Neural progenitor cell (in vitro differentiated cells): ENCODE measurements around the gene TNFSF13B. TPM values are rescaled to one million over a fixed set of nuclear protein-coding genes. Genes with fewer than 3 reads are reported as not detected.
A peak's percentile ranks its signal among the peaks of the same experiment; 100 is the strongest.

Experiments
- DNase-seq: peaks from one replicate; pipeline ENCODE4 v3.0.0-alpha.2; 2016; ENCODE audit warnings: low spot score
- H2AFZ ChIP-seq: fragments of 200-600 bp; sonication (generic); replicated peaks from 2 replicates; pipeline ENCODE4 v1.6.1; 2016; ENCODE audit warnings: antibody characterized with exemption
- H3F3A ChIP-seq: fragments of 200-600 bp; sonication (generic); 2 replicates; pipeline ENCODE4 v1.6.1; 2016; ENCODE audit warnings: antibody characterized with exemption, low read depth
- H3K27ac ChIP-seq: fragments of 200-600 bp; sonication (generic); 2 replicates; pipeline ENCODE4 v1.5.1; 2016; ENCODE audit warnings: mild to moderate bottlenecking
- H3K27me3 ChIP-seq: fragments of 200-600 bp; sonication (generic); 2 replicates; pipeline ENCODE4 v1.6.1; 2016; ENCODE audit warnings: mild to moderate bottlenecking, moderate library complexity
- H3K36me3 ChIP-seq: fragments of 200-600 bp; sonication (generic); 2 replicates; pipeline ENCODE4 v1.5.1; 2016
- H3K4me1 ChIP-seq: fragments of 200-600 bp; sonication (generic); 2 replicates; pipeline ENCODE4 v1.6.1; 2016; ENCODE audit warnings: mixed run types
- H3K4me2 ChIP-seq: fragments of 200-600 bp; sonication (generic); 2 replicates; pipeline ENCODE4 v1.6.1; 2016
- H3K4me3 ChIP-seq: fragments of 200-600 bp; sonication (generic); 2 replicates; pipeline ENCODE4 v1.5.1; 2016
- H3K79me2 ChIP-seq: fragments of 200-600 bp; sonication (generic); 2 replicates; pipeline ENCODE4 v1.6.1; 2016; ENCODE audit warnings: low read depth
- H3K9ac ChIP-seq: fragments of 200-600 bp; sonication (generic); 2 replicates; pipeline ENCODE4 v1.6.1; 2016
- H3K9me3 ChIP-seq: fragments of 200-600 bp; sonication (generic); 2 replicates; pipeline ENCODE4 v1.5.1; 2016; ENCODE audit warnings: low read depth
- H4K20me1 ChIP-seq: fragments of 200-600 bp; sonication (generic); 2 replicates; pipeline ENCODE4 v1.6.1; 2016; ENCODE audit warnings: low read depth
- H3K27ac Mint-ChIP-seq: 3 replicates; pipeline ENCODE4 v1.8.0; 2021; ENCODE audit warnings: mixed read lengths
- H3K27me3 Mint-ChIP-seq: 2 replicates; pipeline ENCODE4 v1.8.0; 2022; ENCODE audit warnings: low read depth, mild to moderate bottlenecking, inconsistent platforms, moderate library complexity, mixed read lengths; ENCODE audit not compliant: insufficient read depth
- H3K36me3 Mint-ChIP-seq: 3 replicates; pipeline ENCODE4 v1.8.0; 2021; ENCODE audit warnings: mixed read lengths
- H3K4me1 Mint-ChIP-seq: 3 replicates; pipeline ENCODE4 v1.8.0; 2021; ENCODE audit warnings: mixed read lengths
- H3K4me3 Mint-ChIP-seq: 3 replicates; pipeline ENCODE4 v1.8.0; 2021; ENCODE audit warnings: mild to moderate bottlenecking, moderate library complexity, mixed read lengths
- H3K9me3 Mint-ChIP-seq: 3 replicates; pipeline ENCODE4 v1.8.0; 2020; ENCODE audit warnings: mixed read lengths
- EZH2 ChIP-seq: fragments of 200-600 bp; sonication (generic); IDR thresholded peaks from 2 replicates; pipeline ENCODE4 v1.6.1; 2017; ENCODE audit warnings: antibody characterized with exemption, mild to moderate bottlenecking, moderate library complexity
- EZH2phosphoT487 ChIP-seq: fragments of 200-600 bp; sonication (generic); IDR thresholded peaks from 2 replicates; pipeline ENCODE4 v1.6.1; 2017; ENCODE audit warnings: antibody characterized with exemption
- total RNA-seq: library from RNA; depleted of rRNA; stranded (reverse); fragments of >200 nt; gene quantifications from 2 replicates; pipeline ENCODE4 v1.2.3, GENCODE V29; 2015; ENCODE audit warnings: low replicate concordance
- TF ChIP-seq, protein P1 (sequence below): fragments of 200-600 bp; sonication (generic); IDR thresholded peaks from 2 replicates; pipeline ENCODE4 v1.5.1; 2017; ENCODE audit warnings: antibody characterized with exemption, mild to moderate bottlenecking

TNFSF13B gene
- total RNA-seq, 1 donor from 2014 or later = 0.45 TPM

DNA sequence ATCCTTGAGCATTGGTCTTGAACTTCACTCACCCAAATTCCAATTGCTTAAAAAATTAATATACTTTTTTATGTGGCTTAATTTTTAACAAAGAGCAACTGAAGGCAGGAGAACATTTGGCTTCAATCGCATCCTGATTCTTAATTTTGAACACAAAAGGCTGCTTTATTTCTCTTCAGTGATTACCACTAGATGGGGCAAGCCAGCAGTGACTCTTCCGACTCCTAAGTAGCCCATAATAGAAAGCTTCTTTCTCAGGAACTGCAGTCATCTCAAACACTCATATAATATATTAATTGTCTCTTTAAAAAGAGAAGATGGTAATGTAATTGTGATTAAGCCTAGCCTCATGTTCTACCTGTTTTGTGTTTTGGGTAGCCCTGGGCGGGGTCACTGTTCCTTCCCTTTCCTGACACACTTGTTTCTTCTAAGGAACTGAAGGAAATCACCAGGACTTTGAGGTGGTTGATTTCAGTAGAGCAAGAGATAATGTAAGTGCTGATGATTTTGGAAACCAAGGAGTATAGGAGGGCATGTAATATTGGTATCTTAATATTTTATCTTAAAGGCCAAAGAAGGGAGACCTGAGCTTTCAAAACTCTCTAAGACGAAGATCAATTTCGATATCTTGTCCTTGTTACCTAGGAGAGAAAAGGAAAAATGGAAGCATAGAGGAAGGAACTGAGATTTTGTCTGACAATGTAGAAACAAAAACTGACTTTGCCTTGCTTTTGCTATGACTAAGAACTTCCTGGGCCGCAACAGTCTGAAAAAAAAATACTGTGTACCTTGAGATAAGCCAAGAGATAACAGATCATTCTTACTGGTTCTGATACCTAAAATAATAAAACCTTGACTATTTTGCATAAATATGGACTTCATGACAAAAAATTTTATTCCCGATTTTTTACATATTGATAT lies 73.1 kb downstream of the TNFSF13B start:
- peak; percentile 58 for DNase-seq
- no peaks in the 10 kb centered on the region for H3K36me3 Mint-ChIP-seq
- H3K4me2 ChIP-seq = no peak overlapping the region
- no peak overlapping the region for H3K27ac ChIP-seq
- H3K4me3 Mint-ChIP-seq = no peak overlapping the region
- no peaks in the 10 kb centered on the region for H3K4me1 ChIP-seq
- TF ChIP-seq, protein P1, sequence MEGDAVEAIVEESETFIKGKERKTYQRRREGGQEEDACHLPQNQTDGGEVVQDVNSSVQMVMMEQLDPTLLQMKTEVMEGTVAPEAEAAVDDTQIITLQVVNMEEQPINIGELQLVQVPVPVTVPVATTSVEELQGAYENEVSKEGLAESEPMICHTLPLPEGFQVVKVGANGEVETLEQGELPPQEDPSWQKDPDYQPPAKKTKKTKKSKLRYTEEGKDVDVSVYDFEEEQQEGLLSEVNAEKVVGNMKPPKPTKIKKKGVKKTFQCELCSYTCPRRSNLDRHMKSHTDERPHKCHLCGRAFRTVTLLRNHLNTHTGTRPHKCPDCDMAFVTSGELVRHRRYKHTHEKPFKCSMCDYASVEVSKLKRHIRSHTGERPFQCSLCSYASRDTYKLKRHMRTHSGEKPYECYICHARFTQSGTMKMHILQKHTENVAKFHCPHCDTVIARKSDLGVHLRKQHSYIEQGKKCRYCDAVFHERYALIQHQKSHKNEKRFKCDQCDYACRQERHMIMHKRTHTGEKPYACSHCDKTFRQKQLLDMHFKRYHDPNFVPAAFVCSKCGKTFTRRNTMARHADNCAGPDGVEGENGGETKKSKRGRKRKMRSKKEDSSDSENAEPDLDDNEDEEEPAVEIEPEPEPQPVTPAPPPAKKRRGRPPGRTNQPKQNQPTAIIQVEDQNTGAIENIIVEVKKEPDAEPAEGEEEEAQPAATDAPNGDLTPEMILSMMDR = peak; percentile 73
- no peak for TF ChIP-seq EZH2phosphoT487
- no peak overlapping the region for H3K4me3 ChIP-seq
- no peaks in the 10 kb centered on the region for H3K36me3 ChIP-seq
- no peaks in the 10 kb centered on the region for H3K27me3 Mint-ChIP-seq
- H3K4me1 Mint-ChIP-seq = no peaks in the 10 kb centered on the region
- no peak overlapping the region for H3K9ac ChIP-seq
- no peaks in the 10 kb centered on the region for H3K27me3 ChIP-seq
- H3F3A ChIP-seq = no peaks in the 10 kb centered on the region
- H3K27ac Mint-ChIP-seq = no peak overlapping the region
- H3K79me2 ChIP-seq = no peaks in the 10 kb centered on the region
- no peaks in the 10 kb centered on the region for H3K9me3 Mint-ChIP-seq
- H3K9me3 ChIP-seq = no peaks in the 10 kb centered on the region
- no peaks in the 10 kb centered on the region for H4K20me1 ChIP-seq
- H2AFZ ChIP-seq = no peak overlapping the region

DNA sequence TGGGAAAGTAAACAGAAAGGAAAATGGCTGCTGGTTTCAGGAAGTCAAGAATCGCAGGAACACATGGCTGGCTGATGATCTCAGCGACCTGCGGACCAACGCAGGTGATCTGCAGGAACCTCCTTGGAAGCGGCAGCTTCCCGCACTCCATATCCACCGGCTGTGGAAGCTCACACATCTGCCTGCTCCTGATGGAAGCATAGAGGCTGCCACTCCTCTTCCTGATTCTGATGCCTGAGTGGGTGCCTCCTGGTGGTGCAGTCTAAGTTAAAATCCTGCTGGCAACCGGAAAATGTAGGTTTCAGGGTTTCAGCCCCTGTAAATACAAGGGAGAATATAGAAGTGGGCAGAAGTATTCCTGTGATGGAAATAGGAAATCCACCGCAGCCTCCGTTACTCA lies 75.5 kb downstream of the TNFSF13B start:
- Histone ChIP-seq H3F3A (no peaks in the 10 kb centered on the region), H3K9ac (no peak overlapping the region), H3K79me2 (no peaks in the 10 kb centered on the region), H3K4me2 (no peak overlapping the region), H3K36me3 (no peaks in the 10 kb centered on the region), H3K4me3 (no peak overlapping the region), H3K4me1 (no peaks in the 10 kb centered on the region), H4K20me1 (no peaks in the 10 kb centered on the region), H3K27ac (no peak overlapping the region), H3K27me3 (no peaks in the 10 kb centered on the region), H3K9me3 (no peaks in the 10 kb centered on the region), H2AFZ (peak overlapping the region; percentile 93)
- peak; percentile 8 for DNase-seq
- Mint-ChIP-seq H3K9me3 (no peaks in the 10 kb centered on the region), H3K27ac (no peak overlapping the region), H3K4me3 (no peak overlapping the region), H3K36me3 (no peaks in the 10 kb centered on the region), H3K4me1 (no peaks in the 10 kb centered on the region), H3K27me3 (peaks cover 5% of the 10 kb centered on the region)
- TF ChIP-seq, protein P1 = peak; percentile 13
- no peak for TF ChIP-seq EZH2

DNA sequence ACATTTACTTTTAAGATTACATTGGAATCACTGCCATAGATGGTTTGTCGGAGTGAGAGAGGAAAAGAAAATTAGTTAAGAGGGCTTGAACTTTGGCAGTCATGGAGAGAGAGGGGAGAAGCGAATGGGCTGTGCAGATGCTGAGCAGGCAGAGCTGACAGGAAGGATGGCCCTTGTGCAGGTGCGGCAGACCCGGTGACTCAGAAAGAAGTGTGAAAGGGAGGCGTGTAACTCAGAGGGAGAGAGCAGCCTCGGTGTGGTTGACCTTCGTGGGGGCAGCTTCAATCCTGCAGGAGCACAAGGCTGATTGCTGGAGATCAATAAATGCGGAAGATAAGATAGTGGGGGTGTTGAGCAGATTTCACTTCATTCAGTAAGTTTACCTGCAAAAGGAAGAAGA lies 76.9 kb downstream of the TNFSF13B start:
- TF ChIP-seq EZH2phosphoT487 (no peak), EZH2 (no peak)
- TF ChIP-seq, protein P1 = no peak
- Histone ChIP-seq H2AFZ (no peak overlapping the region), H3K4me1 (no peaks in the 10 kb centered on the region), H3K9me3 (no peaks in the 10 kb centered on the region), H3K36me3 (no peaks in the 10 kb centered on the region), H4K20me1 (no peaks in the 10 kb centered on the region), H3K9ac (no peak overlapping the region), H3F3A (no peaks in the 10 kb centered on the region), H3K4me2 (no peak overlapping the region), H3K27me3 (no peaks in the 10 kb centered on the region), H3K27ac (no peak overlapping the region), H3K79me2 (no peaks in the 10 kb centered on the region), H3K4me3 (no peak overlapping the region)
- Mint-ChIP-seq H3K4me3 (no peak overlapping the region), H3K27me3 (peaks cover 6% of the 10 kb centered on the region), H3K27ac (no peak overlapping the region), H3K4me1 (no peaks in the 10 kb centered on the region), H3K9me3 (no peaks in the 10 kb centered on the region), H3K36me3 (no peaks in the 10 kb centered on the region)
- DNase-seq = no peak
